Stimulated activated CD8-positive, alpha-beta memory T cell treated with anti-CD3 and anti-CD28 coated beads, Interleukin-4, amount 100 ng/mL, for 24 hours (primary cell): ENCODE measurements around the gene ZNF408.

Experiments used
- DNase-seq: peaks from one replicate; pipeline ENCODE4 v3.0.0-alpha.2; 2020; ENCODE audit warnings: low read depth

Gene ZNF408

GRCh38 chr11:46727952-46728658 is 27.3 kb downstream of the ZNF408 start:
- DNase-seq = no peak

- DNase-seq = no peak
Measured at GRCh38 chr11:46728659-46729040, 27.8 kb downstream of the ZNF408 start.

GRCh38 chr11:46729110-46730027 is 28.5 kb downstream of the ZNF408 start:
- no peak for DNase-seq

GRCh38 chr11:46731545-46731944 is 30.7 kb downstream of the ZNF408 start:
- no peak for DNase-seq

- no peak for DNase-seq
Measured at GRCh38 chr11:46733234-46733633, 32.4 kb downstream of the ZNF408 start.

GRCh38 chr11:46736146-46736545 is 35.3 kb downstream of the ZNF408 start:
- DNase-seq = no peak

GRCh38 chr11:46736615-46737014 is 35.8 kb downstream of the ZNF408 start:
- no peak for DNase-seq

- no peak for DNase-seq
Measured at GRCh38 chr11:46737699-46738098, 36.9 kb downstream of the ZNF408 start.

- no peak for DNase-seq
Measured at GRCh38 chr11:46738887-46739286, 38.1 kb downstream of the ZNF408 start.

GRCh38 chr11:46741600-46742484 is 41.0 kb downstream of the ZNF408 start:
- DNase-seq = no peak

GRCh38 chr11:46743043-46743442 is 42.2 kb downstream of the ZNF408 start:
- DNase-seq = no peak

GRCh38 chr11:46743693-46744339 is 43.0 kb downstream of the ZNF408 start:
- no peak for DNase-seq

- no peak for DNase-seq
Measured at GRCh38 chr11:46745328-46745727, 44.5 kb downstream of the ZNF408 start.

GRCh38 chr11:46745995-46746394 is 45.2 kb downstream of the ZNF408 start:
- no peak for DNase-seq

GRCh38 chr11:46747150-46747549 is 46.3 kb downstream of the ZNF408 start:
- DNase-seq = no peak
